D721Med (cell line): ENCODE data around the gene MAMDC2.
A peak's percentile ranks its signal among the peaks of the same experiment; 100 is the strongest.

Experiments
- DNase-seq: peaks from one replicate; pipeline ENCODE4 v3.0.0; 2011; ENCODE audit warnings: low spot score; ENCODE audit not compliant: insufficient read length
- FAIRE-seq: peaks from 2 replicates; lab custom pipeline; 2011; peaks lifted over from hg19 to GRCh38; lab: Jason Lieb, UNC
- CTCF ChIP-seq: IDR thresholded peaks from 2 replicates; pipeline ENCODE4 v1.5.1; 2012; ENCODE audit warnings: mild to moderate bottlenecking, control low read depth; ENCODE audit not compliant: insufficient read depth; ENCODE audit errors: missing control alignments

MAMDC2 gene

GRCh38 chr9:70091103-70091502 lies 47.5 kb downstream of the MAMDC2 start:
- FAIRE-seq (no peak), DNase-seq (no peak)
- TF ChIP-seq CTCF, result no peak

GRCh38 chr9:70091572-70091971 lies 47.9 kb downstream of the MAMDC2 start:
- FAIRE-seq, result peak; percentile 61
- no peak for DNase-seq
- TF ChIP-seq CTCF, result no peak

- TF ChIP-seq CTCF, result no peak
- no peak for DNase-seq
- no peak for FAIRE-seq
These were observed 48.5 kb downstream of the MAMDC2 start for GRCh38 chr9:70092190-70092589.

- FAIRE-seq (peak; percentile 44), DNase-seq (no peak)
- no peak for TF ChIP-seq CTCF
These were observed 49.4 kb downstream of the MAMDC2 start for GRCh38 chr9:70093095-70093494.

GRCh38 chr9:70093944-70094343 lies 50.3 kb downstream of the MAMDC2 start:
- FAIRE-seq, result peak; percentile 98
- no peak for TF ChIP-seq CTCF
- no peak for DNase-seq

GRCh38 chr9:70094747-70095146 lies 51.1 kb downstream of the MAMDC2 start:
- no peak for TF ChIP-seq CTCF
- FAIRE-seq (peak; percentile 41), DNase-seq (no peak)

- no peak for DNase-seq
- no peak for FAIRE-seq
- TF ChIP-seq CTCF, result no peak
These were observed 53.5 kb downstream of the MAMDC2 start for GRCh38 chr9:70097187-70097586.
